HG02588 (cell line): Measurements from ENCODE around the gene SESTD1.

ENCODE experiments used
- ATAC-seq: cut with Tn5 transposase; IDR thresholded peaks from one replicate; pipeline ENCODE4 v1.9.1; 2021; ENCODE audit warnings: mild to moderate bottlenecking, moderate library complexity; ENCODE audit not compliant: unreplicated experiment

The SESTD1 gene, protein sequence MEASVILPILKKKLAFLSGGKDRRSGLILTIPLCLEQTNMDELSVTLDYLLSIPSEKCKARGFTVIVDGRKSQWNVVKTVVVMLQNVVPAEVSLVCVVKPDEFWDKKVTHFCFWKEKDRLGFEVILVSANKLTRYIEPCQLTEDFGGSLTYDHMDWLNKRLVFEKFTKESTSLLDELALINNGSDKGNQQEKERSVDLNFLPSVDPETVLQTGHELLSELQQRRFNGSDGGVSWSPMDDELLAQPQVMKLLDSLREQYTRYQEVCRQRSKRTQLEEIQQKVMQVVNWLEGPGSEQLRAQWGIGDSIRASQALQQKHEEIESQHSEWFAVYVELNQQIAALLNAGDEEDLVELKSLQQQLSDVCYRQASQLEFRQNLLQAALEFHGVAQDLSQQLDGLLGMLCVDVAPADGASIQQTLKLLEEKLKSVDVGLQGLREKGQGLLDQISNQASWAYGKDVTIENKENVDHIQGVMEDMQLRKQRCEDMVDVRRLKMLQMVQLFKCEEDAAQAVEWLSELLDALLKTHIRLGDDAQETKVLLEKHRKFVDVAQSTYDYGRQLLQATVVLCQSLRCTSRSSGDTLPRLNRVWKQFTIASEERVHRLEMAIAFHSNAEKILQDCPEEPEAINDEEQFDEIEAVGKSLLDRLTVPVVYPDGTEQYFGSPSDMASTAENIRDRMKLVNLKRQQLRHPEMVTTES

DNA sequence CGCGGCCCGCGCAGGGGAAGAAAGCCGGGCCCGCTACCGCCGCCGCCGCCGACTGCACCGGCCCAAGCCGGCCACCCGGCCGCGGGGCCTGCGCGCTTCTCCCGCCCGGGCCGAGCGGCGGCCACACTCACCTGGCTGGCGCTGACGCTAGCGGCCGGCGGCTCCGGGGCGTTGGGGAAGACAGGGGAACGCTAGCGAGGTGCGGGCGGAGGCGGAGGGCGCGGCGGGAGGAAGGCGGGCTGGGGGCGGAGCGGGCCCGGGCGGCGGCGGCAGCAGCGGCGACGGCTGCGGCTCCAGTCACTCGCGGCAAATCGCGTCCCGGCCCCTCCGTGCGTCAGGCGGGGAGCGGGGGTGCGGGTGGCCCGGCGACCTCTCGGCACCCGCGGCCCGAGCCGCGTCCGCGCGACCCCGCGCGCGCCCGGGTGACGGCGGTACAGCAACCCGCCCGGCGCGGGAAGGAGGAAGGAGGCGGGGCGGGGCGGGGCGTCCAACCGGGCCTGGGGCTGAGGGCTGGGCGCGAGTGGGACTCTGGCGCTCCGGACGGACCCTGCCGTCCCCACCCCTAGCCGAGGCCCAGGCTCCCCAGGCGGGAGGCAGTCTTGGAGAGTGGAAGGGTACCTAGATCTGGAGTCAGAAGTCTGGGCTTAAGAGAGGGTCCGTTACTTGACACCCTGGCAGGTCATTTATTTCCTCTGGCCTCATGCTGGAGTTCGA is at the start of gene SESTD1:
TSS of gene SESTD1 (minus strand) at position 465 of the 714 bp plus-strand sequence. CDS start 72,991 bp downstream, outside the sequence.
- peak; percentile 69 for ATAC-seq

DNA sequence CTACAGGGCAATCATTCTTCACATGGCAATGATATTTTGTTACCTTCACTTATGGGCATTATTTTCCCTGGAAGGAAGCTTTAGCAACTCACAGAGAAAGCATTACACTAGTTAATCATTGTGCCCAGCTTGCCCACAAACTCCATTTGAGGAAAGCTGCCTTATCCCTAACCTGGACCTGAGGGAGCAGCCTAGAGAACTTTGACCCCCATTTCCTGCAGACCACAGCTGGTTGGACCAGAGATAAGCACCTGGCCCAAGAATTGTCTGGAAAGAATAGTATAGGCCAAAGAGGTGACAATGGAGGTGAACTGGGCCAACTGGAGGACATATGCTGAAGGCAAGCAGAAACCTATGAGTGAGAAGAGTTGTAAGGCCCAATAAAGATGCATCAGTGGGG is 48.4 kb upstream of the SESTD1 start:
- ATAC-seq: no peak

DNA sequence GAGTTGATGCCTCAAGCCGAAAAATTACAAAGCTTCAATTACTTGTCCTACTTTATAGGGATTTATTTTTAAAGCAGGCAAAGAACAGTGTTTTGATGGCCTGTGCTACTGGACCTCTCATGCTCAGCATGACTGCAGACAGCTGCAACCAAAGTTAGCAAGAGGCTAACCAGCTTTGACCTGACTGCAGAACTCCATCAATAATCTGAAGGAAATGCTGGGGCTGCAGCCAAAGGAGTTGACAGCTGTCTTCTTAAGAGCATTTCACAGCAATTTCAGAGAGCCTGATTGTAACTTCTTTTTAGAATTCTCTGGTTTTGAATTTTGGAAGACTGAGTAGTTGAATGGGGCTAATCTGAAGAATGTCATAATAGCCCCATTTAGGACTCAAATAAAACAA is 46.5 kb upstream of the SESTD1 start:
- ATAC-seq: no peak

DNA sequence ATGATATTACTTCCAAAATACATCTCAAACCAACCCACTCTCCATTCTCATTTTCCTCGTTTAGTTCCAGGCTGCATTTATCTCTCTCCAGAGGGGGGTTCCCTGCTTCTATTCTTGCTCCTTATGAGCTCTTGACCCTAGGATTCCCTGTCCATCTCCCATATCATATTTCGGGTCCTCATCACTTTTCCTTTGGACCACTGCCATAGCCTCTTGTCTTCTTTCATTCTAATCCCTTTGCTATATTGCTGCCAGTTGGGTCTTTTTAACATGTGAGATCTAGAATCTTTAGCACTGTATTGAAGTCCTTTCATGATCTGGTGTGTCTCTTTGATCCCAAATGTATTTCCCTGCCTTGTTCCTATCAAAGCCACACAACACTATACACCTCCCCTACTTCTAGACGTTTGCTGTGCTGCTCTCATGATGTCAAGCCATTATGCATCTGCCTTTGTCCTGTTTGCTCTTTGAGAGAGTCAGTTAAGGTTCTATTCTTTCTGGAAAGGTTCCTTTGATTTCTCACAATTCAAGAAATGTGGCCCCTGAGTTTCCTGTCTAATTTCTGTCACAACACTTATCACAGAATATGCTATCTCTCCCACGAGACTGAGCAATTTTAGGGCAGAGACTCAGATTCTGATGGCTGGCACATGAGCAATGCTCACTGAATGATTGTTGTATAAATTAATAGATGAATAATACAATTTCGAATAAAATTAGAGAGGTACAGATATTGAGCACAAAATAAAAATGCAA is 43.2 kb upstream of the SESTD1 start:
- no peak for ATAC-seq

DNA sequence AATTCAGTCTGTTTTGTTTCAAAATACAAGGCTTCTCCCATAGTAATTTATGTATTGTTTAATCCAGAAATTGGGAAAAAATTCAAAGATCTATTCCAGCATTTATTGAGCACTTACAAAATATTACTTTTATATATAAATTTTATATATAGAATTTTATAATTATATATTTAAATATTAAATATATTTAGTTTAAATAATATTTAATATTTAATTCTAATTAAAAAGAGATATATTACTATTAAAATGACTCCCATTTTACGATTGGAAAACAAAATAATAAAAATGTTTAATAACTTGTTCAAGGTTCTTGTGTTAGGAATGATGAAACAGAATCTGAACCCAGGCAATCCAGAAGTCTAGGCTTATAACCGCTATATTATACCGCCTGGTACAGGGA is 40.5 kb upstream of the SESTD1 start:
- no peak for ATAC-seq

DNA sequence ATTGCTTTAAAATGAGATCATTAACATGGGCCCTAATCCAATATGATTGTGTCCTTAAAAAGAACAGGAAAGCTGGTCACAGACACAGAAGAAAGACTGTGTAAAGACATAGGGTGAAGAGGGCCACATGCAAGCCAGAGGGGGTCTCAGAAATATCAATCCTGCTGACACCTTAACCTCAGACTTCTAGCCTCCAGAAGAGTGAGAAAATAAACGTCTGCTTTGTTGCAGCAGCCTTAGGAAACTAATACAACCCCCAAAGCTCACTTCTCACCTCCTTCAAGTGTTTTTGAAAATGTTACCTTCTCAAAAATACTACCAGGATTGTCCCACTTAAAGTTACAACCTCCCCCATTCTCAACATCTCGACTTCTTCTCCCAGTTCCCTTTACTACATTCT is 39.8 kb upstream of the SESTD1 start:
- ATAC-seq: no peak

DNA sequence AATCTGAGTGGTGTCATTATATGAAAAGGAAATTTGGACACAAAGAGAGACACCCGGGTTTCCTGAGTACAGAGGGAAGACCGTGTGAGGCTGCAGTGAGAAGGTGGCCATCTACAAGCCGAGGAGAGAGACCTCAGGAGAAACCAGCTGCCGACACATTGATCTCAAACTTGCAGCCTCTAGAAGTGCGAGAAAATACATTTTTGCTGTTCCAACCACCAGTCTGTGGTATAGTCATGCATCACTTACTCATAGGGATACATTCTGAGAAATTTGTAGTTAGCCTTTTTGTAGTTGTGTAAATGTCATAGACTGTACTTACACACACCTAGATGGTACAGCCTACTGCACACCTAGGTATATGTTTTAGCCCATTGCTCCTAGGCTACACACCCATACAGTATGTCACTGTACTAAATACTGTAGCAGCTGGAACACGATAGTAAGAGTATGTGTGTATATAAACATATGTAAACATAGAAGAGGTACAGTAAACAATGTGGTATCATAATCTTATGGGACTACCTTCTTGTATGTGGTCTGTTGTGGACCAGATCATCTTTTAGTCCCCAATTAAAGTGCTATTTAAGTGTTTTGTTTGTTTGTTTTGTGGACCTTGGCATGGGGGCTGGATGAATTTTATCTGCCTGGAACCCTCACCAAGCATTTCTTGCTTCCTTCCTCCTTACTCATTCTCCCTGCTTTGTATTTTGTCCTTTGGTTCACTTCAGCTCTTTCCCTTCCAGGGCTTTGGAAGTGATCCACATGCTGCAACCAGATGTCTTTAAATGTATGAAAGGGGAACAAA is 38.3 kb upstream of the SESTD1 start:
- ATAC-seq: no peak

DNA sequence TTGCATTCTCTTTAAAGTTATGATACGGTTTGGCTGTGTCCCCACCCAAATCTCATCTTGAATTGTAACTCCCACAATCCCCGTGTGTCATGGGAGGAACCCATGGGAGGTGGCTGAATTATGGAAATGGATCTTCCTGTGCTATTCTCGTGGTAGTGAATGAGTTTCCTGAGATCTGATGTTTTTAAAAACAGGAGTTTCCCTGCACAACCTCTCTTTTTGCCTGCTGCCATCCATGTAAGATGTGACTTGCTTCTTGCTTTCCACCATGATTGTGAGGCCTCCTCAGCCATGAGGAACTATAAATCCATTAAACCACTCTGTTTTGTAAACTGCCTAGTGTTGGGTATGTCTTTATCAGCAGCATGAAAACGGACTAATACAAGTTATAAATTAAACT is 37.5 kb upstream of the SESTD1 start:
- ATAC-seq: no peak

DNA sequence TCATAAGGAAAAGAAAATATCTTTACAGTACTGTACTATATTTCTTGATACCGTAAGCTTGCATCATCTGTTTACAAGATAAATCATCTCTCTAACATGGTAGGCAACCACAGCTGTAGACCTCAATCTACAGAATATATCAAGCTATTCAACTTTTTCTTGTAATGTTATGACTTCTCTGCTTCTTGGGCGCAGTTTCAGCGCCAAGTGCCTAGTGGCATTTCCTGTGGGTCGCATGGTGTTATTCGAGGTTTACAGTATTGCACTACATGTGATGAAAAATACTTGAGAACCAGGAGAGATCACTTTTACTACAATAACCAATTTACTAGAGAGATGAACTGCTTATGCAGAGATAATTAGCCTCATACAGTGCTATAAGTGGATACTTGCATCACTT is 34.0 kb upstream of the SESTD1 start:
- no peak for ATAC-seq

DNA sequence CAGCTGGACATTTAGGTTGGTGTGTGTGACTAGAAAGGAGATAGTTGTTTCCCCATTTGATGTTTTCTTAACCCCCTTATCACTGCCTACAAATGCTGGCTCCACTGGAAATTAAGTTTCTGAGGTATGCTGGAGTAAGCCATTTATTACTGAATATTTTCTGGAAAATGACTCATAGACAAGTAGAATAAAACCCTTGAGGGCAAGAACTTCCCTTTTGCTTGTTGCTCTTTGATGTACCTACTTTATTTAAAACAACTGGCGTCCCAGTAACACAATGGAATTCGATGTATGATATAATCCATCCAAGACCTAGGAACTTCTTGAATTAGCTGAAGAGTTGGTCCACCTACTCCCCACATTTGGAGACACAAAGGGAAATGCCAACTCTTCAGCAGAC is 33.3 kb upstream of the SESTD1 start:
- no peak for ATAC-seq

DNA sequence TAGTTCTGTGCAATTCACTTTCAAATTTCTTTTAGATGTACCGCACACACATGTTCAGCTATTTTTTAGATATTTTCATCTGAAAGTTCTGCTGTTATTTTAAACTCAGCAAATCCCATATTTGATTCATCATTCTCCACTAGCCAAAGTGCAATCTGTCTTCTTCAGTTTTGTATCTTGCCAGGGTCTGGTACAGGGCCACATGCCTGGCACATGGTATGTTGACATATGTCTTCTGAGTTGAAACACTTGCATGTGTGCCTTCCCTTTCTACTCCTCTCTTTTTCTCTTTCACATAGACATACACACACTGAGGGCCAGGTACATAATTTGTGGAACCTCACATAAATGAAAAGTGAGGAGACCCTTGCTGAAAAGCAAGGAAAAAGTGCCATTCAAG is 25.7 kb upstream of the SESTD1 start:
- no peak for ATAC-seq

DNA sequence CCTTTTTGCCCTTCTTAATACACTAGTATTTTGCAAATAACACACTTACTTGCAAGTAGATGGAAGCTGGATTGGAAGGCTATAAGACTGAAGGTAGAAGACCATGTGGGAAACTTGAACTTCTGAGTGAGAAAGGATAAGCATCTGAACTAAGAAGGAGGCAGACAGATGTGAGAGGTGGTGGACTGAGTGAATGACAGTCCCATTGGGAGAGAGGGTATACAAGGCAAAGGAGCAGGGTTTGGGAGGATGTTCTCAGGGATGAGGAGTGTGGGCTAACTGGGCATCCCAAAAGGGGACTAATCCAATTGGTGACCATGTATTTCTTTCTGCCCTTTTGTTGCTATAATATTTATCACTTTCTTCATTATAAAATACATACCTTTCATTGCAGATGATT is 20.4 kb upstream of the SESTD1 start:
- no peak for ATAC-seq

DNA sequence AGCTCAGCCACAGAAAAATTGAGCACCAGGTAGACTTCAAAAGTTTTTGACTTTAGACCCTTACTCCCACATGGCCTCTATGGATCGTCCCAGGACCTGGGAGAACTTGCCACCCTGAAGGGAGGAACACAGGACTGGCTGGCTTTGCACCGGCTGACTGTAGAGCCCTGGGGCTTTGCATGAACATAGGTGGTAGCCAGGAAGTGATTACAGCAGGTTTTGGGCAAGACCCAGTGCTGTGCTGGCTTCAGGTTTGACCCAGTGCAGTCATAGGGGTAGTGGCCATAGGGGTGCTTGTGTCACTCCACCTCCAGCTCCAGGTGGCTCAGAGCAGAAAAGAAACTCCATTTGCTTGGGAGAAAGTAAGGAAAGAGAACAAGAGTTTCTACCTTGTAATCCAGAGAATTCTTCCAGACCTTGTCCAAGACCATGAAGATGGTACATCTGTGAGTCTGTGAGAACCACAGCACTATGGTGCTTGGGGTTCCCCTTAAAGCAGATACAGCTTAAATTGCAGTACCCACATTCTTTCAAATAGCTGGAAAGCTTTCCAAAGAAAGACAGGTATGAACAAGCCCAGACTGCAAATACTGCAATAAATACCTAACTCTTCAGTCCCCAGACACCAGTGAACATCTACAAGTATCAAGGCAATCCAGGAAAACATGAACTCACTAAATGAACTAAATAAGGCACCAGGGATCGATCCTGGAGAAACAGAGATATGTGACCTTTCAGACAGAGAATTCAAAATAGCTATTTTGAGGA is 13.0 kb upstream of the SESTD1 start:
- ATAC-seq: no peak

DNA sequence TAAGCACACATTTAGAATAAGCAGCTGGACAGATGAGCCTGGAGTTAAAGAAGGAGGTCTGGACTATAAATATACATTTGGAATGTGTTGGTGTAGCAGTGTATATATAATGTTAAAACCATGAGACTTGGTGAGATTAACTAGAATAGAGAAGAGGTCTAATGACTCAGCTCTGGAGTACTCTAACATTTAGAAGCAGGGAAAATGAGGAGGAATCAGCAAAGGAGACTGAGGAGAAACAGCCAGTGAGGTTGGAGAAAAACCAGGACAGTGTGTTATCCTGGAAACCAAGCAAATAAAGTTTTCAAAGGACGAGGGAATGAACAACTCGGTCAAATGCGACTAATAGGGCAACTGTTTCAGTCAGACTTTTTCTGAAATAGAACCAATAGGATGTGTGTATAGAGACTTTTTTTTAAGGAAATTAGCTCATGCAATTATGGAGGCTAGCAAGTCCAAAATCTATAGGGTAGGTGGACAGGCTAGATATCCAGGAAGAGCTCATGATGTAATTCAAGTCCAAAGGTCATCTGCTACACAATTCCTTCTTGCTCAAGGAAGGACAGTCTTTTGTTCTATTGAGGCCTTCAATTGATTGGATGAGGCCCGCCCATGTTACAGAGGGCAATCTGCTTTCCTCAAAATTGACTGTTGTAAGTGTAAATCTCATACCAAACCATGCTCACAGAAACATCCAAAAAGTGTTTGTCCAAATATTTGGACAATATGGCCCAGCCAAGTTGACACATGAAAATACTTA is 10.8 kb upstream of the SESTD1 start:
- ATAC-seq: no peak

DNA sequence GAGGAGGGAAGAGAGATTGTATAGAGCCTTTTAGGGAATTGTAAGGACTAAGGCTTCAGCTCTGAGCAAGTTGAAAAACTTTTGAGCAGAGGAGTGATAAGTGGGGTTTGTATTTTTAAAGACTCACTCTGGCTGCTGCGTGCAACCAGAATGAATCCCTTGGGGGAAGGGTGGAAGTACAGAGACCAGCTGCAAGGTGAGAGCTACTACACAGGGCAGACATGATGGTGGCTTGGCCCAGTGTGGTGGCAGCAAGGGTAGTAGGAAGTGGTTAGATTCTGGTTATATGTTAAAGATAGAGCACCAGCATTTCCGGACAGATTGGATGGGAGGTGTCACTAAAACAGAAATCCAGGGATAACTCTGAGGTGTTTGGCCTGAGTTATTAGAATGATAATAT is 10.1 kb upstream of the SESTD1 start:
- ATAC-seq: peak; percentile 97

DNA sequence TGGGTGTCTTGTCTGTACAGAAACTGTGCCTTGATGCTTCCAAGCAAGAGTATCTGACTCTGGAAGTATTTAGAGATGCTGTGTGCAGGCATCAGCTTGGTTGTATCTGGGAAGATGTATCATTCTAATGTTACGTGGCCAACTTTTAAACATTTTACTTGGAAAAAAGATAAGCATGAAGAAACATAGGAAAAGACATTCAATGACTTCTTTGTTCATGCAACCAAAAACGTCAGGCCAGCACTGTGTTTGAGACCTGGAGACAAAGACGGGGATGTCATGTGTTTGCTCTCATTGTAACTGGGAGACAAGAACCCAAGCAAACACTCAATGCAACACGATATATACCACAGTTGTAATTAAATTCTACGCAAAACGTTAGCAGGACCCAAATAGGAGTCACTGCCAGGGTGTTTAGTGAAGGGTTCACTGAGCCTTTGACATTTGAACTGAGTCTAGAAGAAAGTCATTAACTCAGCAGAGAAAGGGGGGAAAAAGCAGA is 8.9 kb upstream of the SESTD1 start:
- no peak for ATAC-seq

DNA sequence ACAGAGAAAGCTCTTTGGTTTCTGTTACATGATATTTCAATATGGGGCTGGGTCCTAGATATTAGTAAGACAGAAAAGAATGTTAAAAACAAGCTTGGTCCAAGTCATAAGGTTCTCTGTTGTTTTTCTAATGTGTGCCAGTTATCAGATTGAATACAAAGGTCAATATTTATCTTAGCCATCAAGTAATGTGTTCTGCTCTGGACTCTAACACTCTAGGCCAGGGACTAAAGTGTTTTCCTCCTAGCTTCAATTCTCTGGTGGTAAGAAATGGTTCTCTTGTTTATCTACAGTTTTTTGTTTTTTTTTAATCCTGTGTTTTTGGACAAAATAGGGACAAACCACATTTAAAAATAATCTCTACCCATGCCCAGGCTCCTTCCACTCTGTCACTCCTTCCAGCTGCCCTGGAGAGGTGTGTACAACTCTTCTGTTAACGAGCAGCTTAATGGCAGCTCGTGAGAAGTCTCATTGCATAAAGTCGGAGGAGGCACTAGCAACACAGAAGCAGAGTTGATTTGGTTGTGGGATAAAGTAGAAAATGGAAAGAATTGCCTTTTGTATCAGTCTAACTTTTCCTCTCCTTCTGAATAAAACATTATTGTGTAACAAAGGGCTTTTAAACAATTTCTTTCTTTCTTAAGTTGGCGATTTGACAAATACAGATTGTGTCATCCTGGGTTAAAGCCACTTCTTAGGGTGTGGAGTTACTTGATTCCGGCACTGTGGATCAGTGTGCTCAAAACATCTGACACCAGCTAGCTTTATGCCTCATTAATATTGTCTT is 8.0 kb upstream of the SESTD1 start:
- no peak for ATAC-seq

DNA sequence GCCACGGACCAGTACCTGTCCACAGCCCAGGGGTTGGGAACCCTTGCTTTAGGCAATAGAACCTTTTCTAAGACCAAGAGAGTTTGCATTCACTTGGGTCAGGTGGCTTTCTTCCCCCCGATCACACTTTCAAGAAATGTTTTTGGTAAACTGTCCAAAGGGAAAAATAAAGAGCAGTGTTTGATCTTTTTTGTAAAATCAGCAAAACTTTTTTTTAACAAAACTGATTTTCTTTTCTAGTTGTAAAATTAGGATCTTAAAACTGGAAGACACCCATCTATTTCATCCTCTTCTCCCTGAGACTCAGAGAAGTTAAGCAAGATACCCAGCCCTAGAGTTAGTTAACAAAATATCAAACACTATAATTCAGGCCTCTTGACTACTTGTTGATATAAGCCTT is 6.1 kb upstream of the SESTD1 start:
- ATAC-seq: no peak
